OCI-LY3 (cell line): ENCODE measurements around the gene CDH4.

Experiments
- EZH2phosphoT487 ChIP-seq: fragments of 200-600 bp; shearing (Covaris generic); IDR thresholded peaks from 2 replicates; pipeline ENCODE4 v1.6.1; 2018; ENCODE audit warnings: antibody characterized with exemption, mixed run types, low read depth
- TF ChIP-seq, protein P1 (sequence below): fragments of 200-600, 300-600 bp; sonication (generic); IDR thresholded peaks from 2 replicates; pipeline ENCODE4 v1.5.1; 2014; ENCODE audit warnings: antibody characterized with exemption, low read length, low read depth

GRCh38 chr20:61933481-61933950 lies 681.5 kb downstream of the CDH4 start:
- TF ChIP-seq, protein P1, sequence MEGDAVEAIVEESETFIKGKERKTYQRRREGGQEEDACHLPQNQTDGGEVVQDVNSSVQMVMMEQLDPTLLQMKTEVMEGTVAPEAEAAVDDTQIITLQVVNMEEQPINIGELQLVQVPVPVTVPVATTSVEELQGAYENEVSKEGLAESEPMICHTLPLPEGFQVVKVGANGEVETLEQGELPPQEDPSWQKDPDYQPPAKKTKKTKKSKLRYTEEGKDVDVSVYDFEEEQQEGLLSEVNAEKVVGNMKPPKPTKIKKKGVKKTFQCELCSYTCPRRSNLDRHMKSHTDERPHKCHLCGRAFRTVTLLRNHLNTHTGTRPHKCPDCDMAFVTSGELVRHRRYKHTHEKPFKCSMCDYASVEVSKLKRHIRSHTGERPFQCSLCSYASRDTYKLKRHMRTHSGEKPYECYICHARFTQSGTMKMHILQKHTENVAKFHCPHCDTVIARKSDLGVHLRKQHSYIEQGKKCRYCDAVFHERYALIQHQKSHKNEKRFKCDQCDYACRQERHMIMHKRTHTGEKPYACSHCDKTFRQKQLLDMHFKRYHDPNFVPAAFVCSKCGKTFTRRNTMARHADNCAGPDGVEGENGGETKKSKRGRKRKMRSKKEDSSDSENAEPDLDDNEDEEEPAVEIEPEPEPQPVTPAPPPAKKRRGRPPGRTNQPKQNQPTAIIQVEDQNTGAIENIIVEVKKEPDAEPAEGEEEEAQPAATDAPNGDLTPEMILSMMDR, result no peak
- TF ChIP-seq EZH2phosphoT487, result no peak
